ENCODE measurements around the gene WWOX.

DNA sequence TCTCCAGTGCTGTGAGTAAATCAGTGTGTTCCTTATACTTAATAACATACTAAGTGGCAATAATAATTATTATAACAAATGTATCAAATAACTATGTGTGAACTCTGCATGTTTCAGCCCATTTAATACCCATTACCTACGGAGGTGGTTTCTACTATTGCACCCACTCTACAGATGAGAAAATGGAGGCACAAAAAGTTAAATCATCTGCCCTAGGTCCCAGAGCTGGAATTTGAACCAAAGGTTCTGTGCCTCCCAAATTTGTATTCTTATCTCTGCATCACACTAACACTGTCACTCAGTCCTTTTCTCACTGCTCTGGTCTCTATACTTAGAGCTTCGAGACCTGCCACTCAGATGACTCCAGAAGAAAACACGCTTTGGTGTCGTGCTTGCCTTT is 1084.1 kb downstream of the WWOX start:
- TF ChIP-seq EP300 (IDR thresholded peaks at IDR 0.05) (no peak), CTCF (IDR thresholded peaks at IDR 0.05) (no peak), POLR2A (IDR thresholded peaks at IDR 0.05; ENCODE audit: low read length) (no peak), GATA3 (IDR thresholded peaks at IDR 0.05; ENCODE audit: borderline replicate concordance) (no peak), EHMT2 (IDR thresholded peaks at IDR 0.05; ENCODE audit: low read depth) (no peak), EHF (CRISPR knock-in tag; IDR thresholded peaks at IDR 0.05) (no peak), HOXA7 (CRISPR knock-in tag; IDR thresholded peaks at IDR 0.05) (no peak), CBX2 (IDR thresholded peaks at IDR 0.05; ENCODE audit: borderline replicate concordance, low read depth) (no peak)
- TF ChIP-seq, protein P1, sequence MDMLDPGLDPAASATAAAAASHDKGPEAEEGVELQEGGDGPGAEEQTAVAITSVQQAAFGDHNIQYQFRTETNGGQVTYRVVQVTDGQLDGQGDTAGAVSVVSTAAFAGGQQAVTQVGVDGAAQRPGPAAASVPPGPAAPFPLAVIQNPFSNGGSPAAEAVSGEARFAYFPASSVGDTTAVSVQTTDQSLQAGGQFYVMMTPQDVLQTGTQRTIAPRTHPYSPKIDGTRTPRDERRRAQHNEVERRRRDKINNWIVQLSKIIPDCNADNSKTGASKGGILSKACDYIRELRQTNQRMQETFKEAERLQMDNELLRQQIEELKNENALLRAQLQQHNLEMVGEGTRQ (IDR thresholded peaks at IDR 0.05): no peak
